AG08396 (cell line): Measurements from ENCODE around the gene VAMP2.

Experiments
- DNase-seq: peaks from one replicate; pipeline ENCODE4 v3.0.0; 2012; ENCODE audit warnings: low spot score, mixed read lengths

The VAMP2 gene

GRCh38 chr17:8142887-8143580 is 19.7 kb downstream of the VAMP2 start:
- DNase-seq, result no peak

GRCh38 chr17:8142158-8142886 is 20.4 kb downstream of the VAMP2 start:
- no peak for DNase-seq

GRCh38 chr17:8141741-8142140 is 21.0 kb downstream of the VAMP2 start:
- no peak for DNase-seq

GRCh38 chr17:8141045-8141444 is 21.7 kb downstream of the VAMP2 start:
- no peak for DNase-seq

GRCh38 chr17:8140065-8141029 is 22.4 kb downstream of the VAMP2 start:
- DNase-seq, result no peak

GRCh38 chr17:8138672-8139371 is 23.9 kb downstream of the VAMP2 start:
- peak; percentile 91 for DNase-seq

GRCh38 chr17:8138374-8138671 is 24.4 kb downstream of the VAMP2 start:
- no peak for DNase-seq

- DNase-seq, result no peak
Measured at GRCh38 chr17:8137645-8138373, 24.9 kb downstream of the VAMP2 start.

- no peak for DNase-seq
Measured at GRCh38 chr17:8133941-8134340, 28.8 kb downstream of the VAMP2 start.

- DNase-seq, result no peak
Measured at GRCh38 chr17:8133399-8133798, 29.3 kb downstream of the VAMP2 start.

- DNase-seq, result peak; percentile 57
Measured at GRCh38 chr17:8131844-8132441, 30.8 kb downstream of the VAMP2 start.

- DNase-seq, result no peak
Measured at GRCh38 chr17:8128125-8128784, 34.5 kb downstream of the VAMP2 start.

GRCh38 chr17:8126491-8127066 is 36.2 kb downstream of the VAMP2 start:
- DNase-seq, result peak; percentile 47

GRCh38 chr17:8125947-8126490 is 36.7 kb downstream of the VAMP2 start:
- peak; percentile 41 for DNase-seq

GRCh38 chr17:8125154-8125946 is 37.4 kb downstream of the VAMP2 start:
- peak; percentile 75 for DNase-seq

GRCh38 chr17:8124350-8125153 is 38.2 kb downstream of the VAMP2 start:
- no peak for DNase-seq

GRCh38 chr17:8123695-8124349 is 38.9 kb downstream of the VAMP2 start, which contains the start of gene HES7:
TSS of gene HES7 (minus strand) at chr17:8124106. CDS start at chr17:8124084, 22 bp downstream.
- DNase-seq, result no peak
